Activated CD4-positive, alpha-beta T cell treated with anti-CD3 and anti-CD28 coated beads, Interleukin-2, amount 50 U/mL, for 16 hours (primary cell): Measurements from ENCODE around the gene ABCA6.
"Not testable (repeated sequence)": the region's sequence is repeated elsewhere in the genome, so short reads cannot be mapped to it uniquely, and the experiment has no call there.

Experiments
- DNase-seq: peaks from one replicate; pipeline ENCODE4 v3.0.0-alpha.2; 2020

The ABCA6 gene

GRCh38 chr17:69070378-69071232, 71.1 kb downstream of the ABCA6 start:
- not testable (repeated sequence) for DNase-seq

- no peak for DNase-seq
Measured at GRCh38 chr17:69069226-69069750, 72.4 kb downstream of the ABCA6 start.

- no peak for DNase-seq
Measured at GRCh38 chr17:69067274-69068047, 74.2 kb downstream of the ABCA6 start.

GRCh38 chr17:69066482-69066881, 75.2 kb downstream of the ABCA6 start:
- no peak for DNase-seq

- no peak for DNase-seq
Measured at GRCh38 chr17:69065113-69065512, 76.6 kb downstream of the ABCA6 start.

GRCh38 chr17:69064476-69064875, 77.2 kb downstream of the ABCA6 start:
- no peak for DNase-seq

- no peak for DNase-seq
Measured at GRCh38 chr17:69064001-69064400, 77.7 kb downstream of the ABCA6 start.

- no peak for DNase-seq
Measured at GRCh38 chr17:69062860-69063581, 78.7 kb downstream of the ABCA6 start.

GRCh38 chr17:69061721-69062556, 79.8 kb downstream of the ABCA6 start:
- no peak for DNase-seq

GRCh38 chr17:69060822-69061221, 80.9 kb downstream of the ABCA6 start, which contains the start of gene ABCA9:
ABCA9 (minus strand) TSS chr17:69060927; CDS start chr17:69051126, 9,801 bp downstream.
- DNase-seq = no peak

- no peak for DNase-seq
Measured at GRCh38 chr17:69059458-69060175, 82.1 kb downstream of the ABCA6 start.

- no peak for DNase-seq
Measured at GRCh38 chr17:69058165-69058564, 83.5 kb downstream of the ABCA6 start.

- no peak for DNase-seq
Measured at GRCh38 chr17:69057280-69057679, 84.4 kb downstream of the ABCA6 start.

GRCh38 chr17:69056179-69056823, 85.4 kb downstream of the ABCA6 start:
- DNase-seq = no peak

GRCh38 chr17:69055334-69055733, 86.4 kb downstream of the ABCA6 start:
- DNase-seq = no peak

- DNase-seq = no peak
Measured at GRCh38 chr17:69050999-69051775, 90.5 kb downstream of the ABCA6 start.

GRCh38 chr17:69048634-69049033, 93.1 kb downstream of the ABCA6 start:
- no peak for DNase-seq

- no peak for DNase-seq
Measured at GRCh38 chr17:69047368-69048263, 94.1 kb downstream of the ABCA6 start.
